ACC112 (cell line): ENCODE results near the gene MZF1.
"Not testable (repeated sequence)": the region's sequence is repeated elsewhere in the genome, so short reads cannot be mapped to it uniquely, and the experiment has no call there.

Experiments used
- H2AFZ ChIP-seq: fragments of 200-600 bp; sonication (generic); one replicate; pipeline ENCODE4 v1.6.0; 2017; ENCODE audit warnings: antibody characterized with exemption, low read length; ENCODE audit not compliant: unreplicated experiment
- H3K27ac ChIP-seq: fragments of 200-600 bp; sonication (generic); 2 replicates; pipeline ENCODE4 v1.5.1; 2014; ENCODE audit warnings: low read depth, mild to moderate bottlenecking, antibody characterized with exemption, low read length, moderate library complexity
- H3K27me3 ChIP-seq: fragments of 200-600 bp; sonication (generic); 2 replicates; pipeline ENCODE4 v1.6.1; 2014; ENCODE audit warnings: mild to moderate bottlenecking, antibody characterized with exemption, low read length, moderate library complexity, mixed read lengths; ENCODE audit not compliant: insufficient read depth
- H3K36me3 ChIP-seq: fragments of 200-600 bp; sonication (generic); 2 replicates; pipeline ENCODE4 v1.6.1; 2016; ENCODE audit warnings: mild to moderate bottlenecking, antibody characterized with exemption, low read length, moderate library complexity, mixed read lengths; ENCODE audit not compliant: insufficient read depth
- H3K4me1 ChIP-seq: fragments of 200-600 bp; sonication (generic); one replicate; pipeline ENCODE4 v1.6.1; 2016; ENCODE audit warnings: low read length, mixed read lengths; ENCODE audit not compliant: insufficient read depth, unreplicated experiment, control insufficient read depth
- H3K4me3 ChIP-seq: fragments of 200-600 bp; sonication (generic); 2 replicates; pipeline ENCODE4 v1.5.1; 2014; ENCODE audit warnings: mild to moderate bottlenecking, low read depth, low read length
- H3K79me2 ChIP-seq: fragments of 200-600 bp; sonication (generic); one replicate; pipeline ENCODE4 v1.6.0; 2016; ENCODE audit warnings: low read length; ENCODE audit not compliant: control insufficient read depth, unreplicated experiment, insufficient read depth

MZF1 gene

GRCh38 chr19:58572818-58573657 lies at the start of gene MZF1:
Gene MZF1 (minus strand): TSS chr19:58573335. CDS start chr19:58571389, 1,946 bp downstream.
- Histone ChIP-seq H3K36me3 (no peaks in the 10 kb centered on the region), H3K79me2 (peaks cover 3% of the 10 kb centered on the region), H3K4me1 (peaks cover 8% of the 10 kb centered on the region), H2AFZ (peak within 1 kb of the TSS; percentile 20), H3K27ac (peak within 1 kb of the TSS; percentile 89), H3K27me3 (no peaks in the 10 kb centered on the region), H3K4me3 (peak within 1 kb of the TSS; percentile 74)

GRCh38 chr19:58607213-58607612 lies 34.1 kb upstream of the MZF1 start:
- H3K4me1 ChIP-seq, H3K36me3 ChIP-seq, H3K27ac ChIP-seq, H2AFZ ChIP-seq, H3K4me3 ChIP-seq, H3K79me2 ChIP-seq, H3K27me3 ChIP-seq: not testable (repeated sequence)

DNA sequence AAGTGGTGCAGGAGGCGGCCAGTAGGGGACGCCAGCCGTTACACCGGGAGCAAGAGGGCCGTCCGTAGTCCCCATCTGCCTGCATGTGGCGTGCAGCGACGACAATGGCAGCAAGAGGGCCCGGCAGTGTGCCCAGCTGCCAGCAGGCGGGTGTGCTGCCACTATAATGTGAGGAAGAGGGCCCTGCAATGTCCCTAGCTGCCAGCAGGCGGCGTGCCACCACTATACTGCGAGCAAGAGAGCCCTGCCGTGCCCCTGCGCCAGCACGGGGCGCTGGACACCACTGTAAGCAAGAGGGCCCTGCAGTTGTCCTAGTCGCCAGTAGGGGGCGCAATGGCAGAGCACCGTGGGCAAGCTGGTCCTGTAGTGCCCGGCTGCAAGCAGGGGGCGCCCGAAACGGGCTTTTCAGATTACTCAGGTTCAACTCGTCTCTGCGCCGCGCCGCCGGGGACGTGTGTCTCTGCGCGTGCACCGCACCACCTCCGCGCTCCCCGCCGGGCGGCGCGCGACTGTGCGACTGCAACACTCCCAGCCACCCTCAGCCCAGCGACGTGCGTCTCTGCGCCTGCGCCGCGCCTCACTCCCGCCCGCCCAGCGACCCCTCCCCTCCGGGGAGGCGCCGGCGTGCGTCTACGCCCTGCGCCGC lies 33.2 kb upstream of the MZF1 start:
- not testable (repeated sequence) for H3K27me3 ChIP-seq, H3K27ac ChIP-seq, H3K36me3 ChIP-seq, H3K4me1 ChIP-seq, H3K4me3 ChIP-seq, H3K79me2 ChIP-seq, H2AFZ ChIP-seq

- H3K4me1 ChIP-seq: no peaks in the 10 kb centered on the region
- H2AFZ ChIP-seq: no peak overlapping the region
- H3K27me3 ChIP-seq: no peaks in the 10 kb centered on the region
- H3K27ac ChIP-seq: no peak overlapping the region
- H3K4me3 ChIP-seq: no peak overlapping the region
- H3K36me3 ChIP-seq: no peaks in the 10 kb centered on the region
- no peaks in the 10 kb centered on the region for H3K79me2 ChIP-seq
These were observed 13.1 kb upstream of the MZF1 start for GRCh38 chr19:58586133-58586765.

- Histone ChIP-seq H2AFZ (no peak overlapping the region), H3K27ac (no peak overlapping the region), H3K4me1 (no peaks in the 10 kb centered on the region), H3K4me3 (no peak overlapping the region), H3K79me2 (no peaks in the 10 kb centered on the region), H3K36me3 (no peaks in the 10 kb centered on the region), H3K27me3 (no peaks in the 10 kb centered on the region)
These were observed 12.5 kb upstream of the MZF1 start for GRCh38 chr19:58585442-58586132.

DNA sequence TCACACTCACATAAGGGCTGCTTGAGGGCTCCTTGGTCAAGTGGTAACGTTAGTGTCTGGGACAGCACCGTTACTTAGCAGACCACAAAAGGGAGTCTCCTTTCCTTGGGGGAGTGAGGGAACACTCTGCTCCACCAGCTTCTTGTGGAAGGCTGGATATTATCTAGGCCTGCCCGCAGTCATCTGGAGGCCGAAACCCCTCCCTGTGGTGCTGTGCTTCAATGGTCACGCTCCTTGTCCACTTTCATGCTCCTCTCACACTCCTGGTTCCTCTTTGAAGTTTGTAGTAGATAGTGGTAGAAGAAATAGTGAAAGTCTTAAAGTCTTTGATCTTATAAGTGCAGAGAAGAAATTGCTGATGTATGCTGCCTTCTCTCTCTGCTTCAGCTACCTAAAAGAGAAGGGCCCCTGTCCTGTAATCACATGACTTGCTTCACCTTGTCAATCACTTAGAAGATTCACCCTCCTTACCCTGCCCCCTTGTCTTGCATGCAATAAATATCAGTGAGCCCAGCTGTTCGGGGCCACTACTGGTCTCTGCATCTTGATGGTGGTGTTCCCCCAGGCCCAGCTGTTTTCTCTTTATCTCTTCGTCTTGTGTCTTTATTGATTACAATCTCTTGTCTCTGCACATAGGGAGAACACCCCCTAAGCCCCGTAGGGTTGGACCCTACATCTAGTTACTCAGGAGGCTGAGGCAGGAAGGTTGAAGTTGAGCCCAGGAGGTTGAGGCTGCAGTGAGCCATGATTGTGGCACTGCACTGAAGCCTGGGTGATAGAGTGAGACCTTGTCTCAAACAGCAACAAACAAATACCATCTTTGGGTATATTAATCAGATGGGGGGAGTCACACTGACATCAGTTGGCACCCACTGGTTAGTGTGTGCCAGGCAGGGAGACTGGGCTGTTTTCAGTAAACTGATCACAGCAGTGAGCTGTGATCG lies 11.6 kb upstream of the MZF1 start:
- Histone ChIP-seq H3K4me1 (no peaks in the 10 kb centered on the region), H3K27me3 (no peaks in the 10 kb centered on the region), H3K36me3 (no peaks in the 10 kb centered on the region), H3K79me2 (no peaks in the 10 kb centered on the region), H3K27ac (no peak overlapping the region), H2AFZ (no peak overlapping the region), H3K4me3 (no peak overlapping the region)

DNA sequence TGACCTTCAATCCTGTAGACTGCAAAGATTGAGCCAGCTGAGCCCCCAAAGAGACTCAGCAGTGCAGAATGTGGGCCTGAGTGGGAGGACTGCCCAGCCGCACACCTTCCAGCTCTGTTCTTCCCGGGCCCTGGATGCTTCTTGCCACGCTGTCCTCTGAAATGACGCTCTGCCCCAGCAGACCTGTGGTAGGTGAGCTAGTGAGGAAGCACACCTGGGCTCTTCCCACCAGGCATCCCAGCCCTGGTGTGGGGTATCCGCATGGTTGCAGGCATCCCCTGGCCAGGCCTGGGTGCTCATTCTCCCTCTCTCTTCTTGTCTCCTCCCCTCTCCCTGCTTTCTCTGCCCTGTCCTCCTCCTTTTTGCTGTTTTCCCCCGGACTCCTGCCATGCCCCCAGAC lies 9.8 kb upstream of the MZF1 start:
- peaks cover under 1% of the 10 kb centered on the region for H3K79me2 ChIP-seq
- no peak overlapping the region for H3K4me3 ChIP-seq
- H3K27ac ChIP-seq: no peak overlapping the region
- no peak overlapping the region for H2AFZ ChIP-seq
- H3K27me3 ChIP-seq: no peaks in the 10 kb centered on the region
- H3K36me3 ChIP-seq: no peaks in the 10 kb centered on the region
- no peaks in the 10 kb centered on the region for H3K4me1 ChIP-seq

DNA sequence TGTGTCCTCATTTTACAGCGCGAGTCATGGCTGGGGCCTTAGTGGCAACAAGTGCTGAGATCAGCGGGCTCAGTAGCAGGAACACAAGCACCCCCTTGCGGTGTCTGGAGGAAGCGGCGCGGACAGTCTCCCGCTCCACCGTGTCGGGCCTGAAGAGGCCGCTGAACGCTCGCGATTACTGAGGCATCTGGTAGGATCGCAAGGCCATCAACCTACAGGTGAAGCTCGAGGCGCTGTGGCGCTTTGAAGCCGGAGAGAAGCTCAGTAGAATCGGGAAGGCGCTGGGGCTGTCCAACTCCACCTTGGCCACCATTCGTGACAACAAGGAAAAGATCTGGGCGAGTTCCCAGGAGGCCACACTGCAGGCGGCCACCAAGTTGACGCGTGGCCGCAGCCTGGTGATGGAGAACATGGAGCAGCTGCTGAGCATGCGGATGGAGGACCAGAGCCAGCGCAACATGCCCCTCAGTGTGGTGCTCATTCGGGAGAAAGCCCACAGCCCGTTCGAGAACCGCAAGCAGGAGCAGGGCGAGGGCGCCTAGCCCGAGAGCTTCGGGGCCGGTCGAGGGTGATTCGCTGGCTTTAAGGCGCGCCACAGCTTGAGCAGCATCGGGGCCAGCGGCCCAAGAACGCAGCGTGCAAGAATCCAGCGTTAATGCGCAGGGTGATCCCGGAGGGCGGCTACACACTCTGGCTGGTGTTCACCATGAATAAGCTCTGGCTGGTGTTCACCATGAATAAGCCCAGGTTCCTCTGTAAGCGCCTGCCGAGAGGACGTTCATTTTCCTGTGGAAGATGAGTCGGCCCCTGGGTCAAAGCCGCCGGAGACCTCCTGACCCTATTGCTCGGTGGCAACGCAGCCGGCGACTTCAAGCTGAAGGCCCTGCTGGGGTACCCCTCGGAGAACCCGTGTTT lies 8.3 kb upstream of the MZF1 start:
- no peaks in the 10 kb centered on the region for H3K4me1 ChIP-seq
- H3K79me2 ChIP-seq: peaks cover 3% of the 10 kb centered on the region
- no peaks in the 10 kb centered on the region for H3K36me3 ChIP-seq
- H3K27ac ChIP-seq: no peak overlapping the region
- H2AFZ ChIP-seq: no peak overlapping the region
- no peaks in the 10 kb centered on the region for H3K27me3 ChIP-seq
- no peak overlapping the region for H3K4me3 ChIP-seq

DNA sequence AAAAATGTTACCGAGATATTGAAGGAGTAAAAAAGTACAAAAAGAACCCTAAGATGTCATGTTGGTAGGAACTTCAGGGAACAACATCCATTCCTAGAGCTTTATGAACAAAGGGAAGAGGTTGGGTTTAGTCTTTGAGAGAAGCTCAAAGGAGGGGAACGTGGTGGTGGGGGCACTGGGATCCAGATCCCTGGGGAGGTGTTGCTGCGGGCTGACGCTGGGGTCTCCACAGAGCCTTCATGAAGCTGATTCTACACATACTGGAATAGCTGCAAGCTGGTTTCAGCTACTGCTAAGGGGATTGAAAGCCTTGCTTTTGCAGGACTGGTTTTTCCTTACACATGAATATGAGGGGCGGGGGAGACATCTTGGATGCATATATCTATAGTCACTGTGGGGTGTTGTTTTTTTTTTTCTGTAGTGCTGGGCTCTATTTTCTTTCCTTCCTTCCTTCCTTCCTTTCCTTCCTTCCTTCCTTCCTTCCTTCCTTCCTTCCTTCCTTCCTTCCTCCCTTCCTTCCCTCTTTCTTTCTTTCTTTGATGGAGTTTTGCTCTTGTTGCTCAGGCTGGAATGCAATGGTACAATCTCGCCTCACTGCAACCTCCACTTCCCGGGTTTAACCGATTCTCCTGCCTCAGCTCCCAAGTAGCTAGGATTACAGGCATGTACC lies 6.5 kb upstream of the MZF1 start:
- no peak overlapping the region for H2AFZ ChIP-seq
- H3K27ac ChIP-seq: no peak overlapping the region
- no peaks in the 10 kb centered on the region for H3K27me3 ChIP-seq
- H3K4me3 ChIP-seq: no peak overlapping the region
- H3K79me2 ChIP-seq: peaks cover 3% of the 10 kb centered on the region
- H3K36me3 ChIP-seq: no peaks in the 10 kb centered on the region
- H3K4me1 ChIP-seq: no peaks in the 10 kb centered on the region
